Mesothelial cell of epicardium (in vitro differentiated cells): Measurements from ENCODE around the gene MYPOP. TPM values are rescaled to one million over a fixed set of nuclear protein-coding genes. Genes with fewer than 3 reads are reported as not detected.
"Not testable (repeated sequence)": the region's sequence is repeated elsewhere in the genome, so short reads cannot be mapped to it uniquely, and the experiment has no call there.

Source experiments
- DNase-seq, 2 experiments: peaks; one replicate each; pipeline ENCODE4 v3.0.0; 2021; ENCODE audit warnings: low spot score in 2 of 2; ENCODE audit not compliant: unreplicated experiment in 2 of 2
- H3K27ac Mint-ChIP-seq: 2 replicates; pipeline ENCODE4 v1.8.0; 2021; ENCODE audit warnings: mixed read lengths
- H3K27me3 Mint-ChIP-seq: 2 replicates; pipeline ENCODE4 v1.8.0; 2021; ENCODE audit warnings: low read depth, mixed read lengths
- H3K36me3 Mint-ChIP-seq: 2 replicates; pipeline ENCODE4 v1.8.0; 2021; ENCODE audit warnings: mixed read lengths
- H3K4me1 Mint-ChIP-seq: 2 replicates; pipeline ENCODE4 v1.8.0; 2021; ENCODE audit warnings: mixed read lengths
- H3K4me3 Mint-ChIP-seq: 2 replicates; pipeline ENCODE4 v1.8.0; 2021; ENCODE audit warnings: mild to moderate bottlenecking, moderate library complexity, mixed read lengths
- H3K9me3 Mint-ChIP-seq: 2 replicates; pipeline ENCODE4 v1.8.0; 2021; ENCODE audit warnings: mixed read lengths
- CTCF ChIP-seq: fragments of 200-600 bp; sonication (generic); IDR thresholded peaks from one replicate; pipeline ENCODE4 v1.5.0; 2021; ENCODE audit warnings: antibody characterized with exemption; ENCODE audit not compliant: unreplicated experiment
- total RNA-seq: library from RNA; stranded (reverse); gene quantifications from 3 replicates; pipeline ENCODE4 v1.2.1, GENCODE V29; 2021

The MYPOP gene
- total RNA-seq, 1 donor from 2014 or later, result 10.4 TPM

- no peak overlapping the region for H3K4me3 Mint-ChIP-seq
These were observed 2.4 kb downstream of the MYPOP start for GRCh38 chr19:45899919-45900589.

GRCh38 chr19:45899253-45899652 lies 3.2 kb downstream of the MYPOP start:
- no peak overlapping the region for H3K4me3 Mint-ChIP-seq
- H3K9me3 Mint-ChIP-seq, result no peaks in the 10 kb centered on the region
- peaks cover 31% of the 10 kb centered on the region for H3K36me3 Mint-ChIP-seq
- peaks cover 5% of the 10 kb centered on the region for H3K4me1 Mint-ChIP-seq
- DNase-seq, result no peak
- H3K27ac Mint-ChIP-seq, result no peak overlapping the region
- TF ChIP-seq CTCF, result no peak
- peaks cover 11% of the 10 kb centered on the region for H3K27me3 Mint-ChIP-seq

More at GRCh38 chr19:45899919-45900589, 2.4 kb downstream of the MYPOP start:
- peaks cover 11% of the 10 kb centered on the region for H3K27me3 Mint-ChIP-seq
- no peaks in the 10 kb centered on the region for H3K9me3 Mint-ChIP-seq
- no peak for TF ChIP-seq CTCF
- H3K36me3 Mint-ChIP-seq, result peaks cover 29% of the 10 kb centered on the region
- no peak for DNase-seq
- H3K27ac Mint-ChIP-seq, result no peak overlapping the region
- H3K4me1 Mint-ChIP-seq, result peaks cover 5% of the 10 kb centered on the region

- no peak for DNase-seq
- Mint-ChIP-seq H3K9me3 (no peaks in the 10 kb centered on the region), H3K27me3 (peaks cover 11% of the 10 kb centered on the region), H3K4me1 (peaks cover 5% of the 10 kb centered on the region), H3K27ac (no peak overlapping the region), H3K4me3 (no peak overlapping the region), H3K36me3 (peaks cover 31% of the 10 kb centered on the region)
- TF ChIP-seq CTCF, result no peak
These were observed 5.1 kb downstream of the MYPOP start for GRCh38 chr19:45897261-45897812.

DNA sequence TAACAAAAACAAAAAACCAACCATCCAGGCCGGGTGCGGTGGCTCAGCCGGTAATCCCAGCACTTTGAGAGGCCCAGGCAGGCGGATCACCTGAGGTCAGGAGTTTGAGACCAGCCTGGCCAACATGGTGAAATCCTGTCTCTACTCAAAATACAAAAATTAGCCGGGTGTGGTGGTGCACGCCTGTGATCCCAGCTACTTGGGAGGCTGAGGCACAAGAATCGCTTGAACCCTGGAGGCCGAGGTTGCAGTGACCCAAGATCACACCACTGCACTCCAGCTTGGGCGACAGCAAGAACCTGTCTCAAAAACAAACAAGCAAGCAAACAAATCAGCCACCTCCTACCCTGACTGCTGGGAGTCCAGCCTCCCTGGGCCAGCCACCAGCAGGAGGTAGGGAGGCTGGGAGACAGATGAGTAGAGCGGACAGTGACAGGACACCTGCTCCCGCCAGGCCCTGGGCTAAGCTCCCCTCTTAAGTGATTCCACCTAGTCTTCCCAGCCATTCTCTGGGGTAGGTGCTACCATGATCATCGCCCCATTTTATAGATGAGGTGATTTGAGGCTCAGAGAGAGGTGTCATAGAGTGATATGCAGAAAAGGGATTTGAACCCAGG lies 6.3 kb downstream of the MYPOP start:
- peaks cover 31% of the 10 kb centered on the region for H3K36me3 Mint-ChIP-seq
- H3K27ac Mint-ChIP-seq, H3K4me3 Mint-ChIP-seq, H3K9me3 Mint-ChIP-seq, DNase-seq, H3K4me1 Mint-ChIP-seq: not testable (repeated sequence)
- peaks cover 11% of the 10 kb centered on the region for H3K27me3 Mint-ChIP-seq

DNA sequence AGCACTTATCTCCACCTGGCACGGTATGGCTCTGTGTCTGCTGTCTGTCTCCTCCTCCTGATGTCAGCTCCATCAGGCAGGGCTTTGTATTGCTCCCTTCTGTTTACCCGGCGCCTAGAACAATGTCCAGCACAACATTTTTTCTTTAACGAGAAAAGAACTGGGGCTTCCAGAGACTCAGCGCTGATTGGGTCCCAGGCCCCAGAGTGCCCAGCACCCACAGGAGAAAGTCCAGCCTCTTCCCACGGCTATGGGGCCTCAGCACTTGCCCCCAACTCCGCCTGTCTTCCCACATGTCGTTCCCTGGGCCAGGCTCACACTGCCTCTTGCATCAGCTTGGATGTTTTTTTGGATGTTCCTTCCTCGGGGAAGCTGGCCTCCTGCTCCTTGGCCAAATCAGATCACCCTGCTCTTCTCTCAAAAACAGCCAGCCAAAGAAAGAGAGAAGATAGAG lies 6.9 kb downstream of the MYPOP start:
- Mint-ChIP-seq H3K27ac (no peak overlapping the region), H3K4me3 (no peak overlapping the region), H3K4me1 (peaks cover under 1% of the 10 kb centered on the region), H3K27me3 (peaks cover 6% of the 10 kb centered on the region), H3K36me3 (peaks cover 27% of the 10 kb centered on the region), H3K9me3 (no peaks in the 10 kb centered on the region)
- no peak for DNase-seq
- no peak for TF ChIP-seq CTCF

- DNase-seq, result no peak
- H3K27ac Mint-ChIP-seq, result no peak overlapping the region
- H3K27me3 Mint-ChIP-seq, result no peaks in the 10 kb centered on the region
- no peak overlapping the region for H3K4me3 Mint-ChIP-seq
- H3K36me3 Mint-ChIP-seq, result peaks cover 13% of the 10 kb centered on the region
- H3K4me1 Mint-ChIP-seq, result peaks cover 5% of the 10 kb centered on the region
- TF ChIP-seq CTCF, result no peak
- H3K9me3 Mint-ChIP-seq, result no peaks in the 10 kb centered on the region
These were observed 11.5 kb downstream of the MYPOP start for GRCh38 chr19:45890877-45891276.
